ENCODE results near the gene RBMS3. TPM values are rescaled to one million over a fixed set of nuclear protein-coding genes. Genes with fewer than 3 reads are reported as not detected.

The RBMS3 gene
- total and polyA plus RNA-seq, 2 experiments from 2014 or later: 3.2 to 7.4 TPM

DNA sequence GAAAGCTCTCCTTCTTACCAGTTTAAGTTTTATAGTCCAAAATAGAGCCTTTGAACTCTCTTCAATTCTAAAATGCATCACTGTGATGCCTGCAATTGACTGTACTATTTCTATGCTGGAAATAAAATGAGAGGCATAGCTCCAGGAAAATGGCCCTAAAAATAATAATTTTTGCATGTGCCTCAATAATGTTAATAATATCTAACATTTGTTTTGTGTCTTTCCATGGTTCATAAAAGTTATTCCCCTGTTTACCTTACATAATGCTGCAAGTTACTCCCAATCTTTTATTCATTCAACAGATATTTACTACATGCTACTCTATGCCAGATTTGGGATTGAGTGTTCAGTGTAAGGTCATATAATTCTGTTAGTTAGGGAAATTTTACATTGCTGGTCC lies 574.0 kb downstream of the RBMS3 start:
- Mint-ChIP-seq H3K4me3 (no peak overlapping the region), H3K4me1 (peaks cover 11% of the 10 kb centered on the region), H3K36me3 (ENCODE audit: low read depth) (peaks cover 10% of the 10 kb centered on the region; the same call in 1 of the 3 replicates), H3K27me3 (ENCODE audit: insufficient read depth, low read depth, poor library complexity) (peaks cover 3% of the 10 kb centered on the region), H3K27ac (no peak overlapping the region), H3K9me3 (peaks cover 18% of the 10 kb centered on the region; the same call in 2 of the 3 replicates)
- no peaks in the 10 kb centered on the region for H3K27me3 ChIP-seq (ENCODE audit: insufficient read depth)
- H3K9me2 ChIP-seq (ENCODE audit: insufficient read depth): peaks cover 5% of the 10 kb centered on the region; the same call in 1 of the 2 replicates
- TF ChIP-seq EZH2phosphoT487 (IDR thresholded peaks at IDR 0.05; ENCODE audit: unreplicated experiment) (no peak), STAT1 (IDR thresholded peaks at IDR 0.05; ENCODE audit: unreplicated experiment) (no peak), CREB1 (CRISPR knock-in tag; IDR thresholded peaks at IDR 0.05; ENCODE audit: low read depth) (no peak), JUNB (IDR thresholded peaks at IDR 0.05; ENCODE audit: unreplicated experiment) (no peak), POLR2AphosphoS5 (IDR thresholded peaks at IDR 0.05; ENCODE audit: low read depth) (no peak), ZNF331 (CRISPR knock-in tag; IDR thresholded peaks at IDR 0.05; ENCODE audit: low read depth) (no peak), EZH2 (IDR thresholded peaks at IDR 0.05; ENCODE audit: low read depth, unreplicated experiment) (no peak), NANOG (IDR thresholded peaks at IDR 0.05; ENCODE audit: borderline replicate concordance) (no peak), ZNF114 (CRISPR knock-in tag; IDR thresholded peaks at IDR 0.05) (no peak)
- TF ChIP-seq, protein P1, sequence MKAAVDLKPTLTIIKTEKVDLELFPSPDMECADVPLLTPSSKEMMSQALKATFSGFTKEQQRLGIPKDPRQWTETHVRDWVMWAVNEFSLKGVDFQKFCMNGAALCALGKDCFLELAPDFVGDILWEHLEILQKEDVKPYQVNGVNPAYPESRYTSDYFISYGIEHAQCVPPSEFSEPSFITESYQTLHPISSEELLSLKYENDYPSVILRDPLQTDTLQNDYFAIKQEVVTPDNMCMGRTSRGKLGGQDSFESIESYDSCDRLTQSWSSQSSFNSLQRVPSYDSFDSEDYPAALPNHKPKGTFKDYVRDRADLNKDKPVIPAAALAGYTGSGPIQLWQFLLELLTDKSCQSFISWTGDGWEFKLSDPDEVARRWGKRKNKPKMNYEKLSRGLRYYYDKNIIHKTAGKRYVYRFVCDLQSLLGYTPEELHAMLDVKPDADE (IDR thresholded peaks at IDR 0.05): no peak
- TF ChIP-seq, protein P2, sequence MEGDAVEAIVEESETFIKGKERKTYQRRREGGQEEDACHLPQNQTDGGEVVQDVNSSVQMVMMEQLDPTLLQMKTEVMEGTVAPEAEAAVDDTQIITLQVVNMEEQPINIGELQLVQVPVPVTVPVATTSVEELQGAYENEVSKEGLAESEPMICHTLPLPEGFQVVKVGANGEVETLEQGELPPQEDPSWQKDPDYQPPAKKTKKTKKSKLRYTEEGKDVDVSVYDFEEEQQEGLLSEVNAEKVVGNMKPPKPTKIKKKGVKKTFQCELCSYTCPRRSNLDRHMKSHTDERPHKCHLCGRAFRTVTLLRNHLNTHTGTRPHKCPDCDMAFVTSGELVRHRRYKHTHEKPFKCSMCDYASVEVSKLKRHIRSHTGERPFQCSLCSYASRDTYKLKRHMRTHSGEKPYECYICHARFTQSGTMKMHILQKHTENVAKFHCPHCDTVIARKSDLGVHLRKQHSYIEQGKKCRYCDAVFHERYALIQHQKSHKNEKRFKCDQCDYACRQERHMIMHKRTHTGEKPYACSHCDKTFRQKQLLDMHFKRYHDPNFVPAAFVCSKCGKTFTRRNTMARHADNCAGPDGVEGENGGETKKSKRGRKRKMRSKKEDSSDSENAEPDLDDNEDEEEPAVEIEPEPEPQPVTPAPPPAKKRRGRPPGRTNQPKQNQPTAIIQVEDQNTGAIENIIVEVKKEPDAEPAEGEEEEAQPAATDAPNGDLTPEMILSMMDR (conservative IDR thresholded peaks at IDR 0.05; ENCODE audit: low read depth in 2 of 2): no peak
- TF ChIP-seq, protein P3, sequence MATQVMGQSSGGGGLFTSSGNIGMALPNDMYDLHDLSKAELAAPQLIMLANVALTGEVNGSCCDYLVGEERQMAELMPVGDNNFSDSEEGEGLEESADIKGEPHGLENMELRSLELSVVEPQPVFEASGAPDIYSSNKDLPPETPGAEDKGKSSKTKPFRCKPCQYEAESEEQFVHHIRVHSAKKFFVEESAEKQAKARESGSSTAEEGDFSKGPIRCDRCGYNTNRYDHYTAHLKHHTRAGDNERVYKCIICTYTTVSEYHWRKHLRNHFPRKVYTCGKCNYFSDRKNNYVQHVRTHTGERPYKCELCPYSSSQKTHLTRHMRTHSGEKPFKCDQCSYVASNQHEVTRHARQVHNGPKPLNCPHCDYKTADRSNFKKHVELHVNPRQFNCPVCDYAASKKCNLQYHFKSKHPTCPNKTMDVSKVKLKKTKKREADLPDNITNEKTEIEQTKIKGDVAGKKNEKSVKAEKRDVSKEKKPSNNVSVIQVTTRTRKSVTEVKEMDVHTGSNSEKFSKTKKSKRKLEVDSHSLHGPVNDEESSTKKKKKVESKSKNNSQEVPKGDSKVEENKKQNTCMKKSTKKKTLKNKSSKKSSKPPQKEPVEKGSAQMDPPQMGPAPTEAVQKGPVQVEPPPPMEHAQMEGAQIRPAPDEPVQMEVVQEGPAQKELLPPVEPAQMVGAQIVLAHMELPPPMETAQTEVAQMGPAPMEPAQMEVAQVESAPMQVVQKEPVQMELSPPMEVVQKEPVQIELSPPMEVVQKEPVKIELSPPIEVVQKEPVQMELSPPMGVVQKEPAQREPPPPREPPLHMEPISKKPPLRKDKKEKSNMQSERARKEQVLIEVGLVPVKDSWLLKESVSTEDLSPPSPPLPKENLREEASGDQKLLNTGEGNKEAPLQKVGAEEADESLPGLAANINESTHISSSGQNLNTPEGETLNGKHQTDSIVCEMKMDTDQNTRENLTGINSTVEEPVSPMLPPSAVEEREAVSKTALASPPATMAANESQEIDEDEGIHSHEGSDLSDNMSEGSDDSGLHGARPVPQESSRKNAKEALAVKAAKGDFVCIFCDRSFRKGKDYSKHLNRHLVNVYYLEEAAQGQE (IDR thresholded peaks at IDR 0.05; ENCODE audit: unreplicated experiment): no peak
- TF ChIP-seq, protein P4, sequence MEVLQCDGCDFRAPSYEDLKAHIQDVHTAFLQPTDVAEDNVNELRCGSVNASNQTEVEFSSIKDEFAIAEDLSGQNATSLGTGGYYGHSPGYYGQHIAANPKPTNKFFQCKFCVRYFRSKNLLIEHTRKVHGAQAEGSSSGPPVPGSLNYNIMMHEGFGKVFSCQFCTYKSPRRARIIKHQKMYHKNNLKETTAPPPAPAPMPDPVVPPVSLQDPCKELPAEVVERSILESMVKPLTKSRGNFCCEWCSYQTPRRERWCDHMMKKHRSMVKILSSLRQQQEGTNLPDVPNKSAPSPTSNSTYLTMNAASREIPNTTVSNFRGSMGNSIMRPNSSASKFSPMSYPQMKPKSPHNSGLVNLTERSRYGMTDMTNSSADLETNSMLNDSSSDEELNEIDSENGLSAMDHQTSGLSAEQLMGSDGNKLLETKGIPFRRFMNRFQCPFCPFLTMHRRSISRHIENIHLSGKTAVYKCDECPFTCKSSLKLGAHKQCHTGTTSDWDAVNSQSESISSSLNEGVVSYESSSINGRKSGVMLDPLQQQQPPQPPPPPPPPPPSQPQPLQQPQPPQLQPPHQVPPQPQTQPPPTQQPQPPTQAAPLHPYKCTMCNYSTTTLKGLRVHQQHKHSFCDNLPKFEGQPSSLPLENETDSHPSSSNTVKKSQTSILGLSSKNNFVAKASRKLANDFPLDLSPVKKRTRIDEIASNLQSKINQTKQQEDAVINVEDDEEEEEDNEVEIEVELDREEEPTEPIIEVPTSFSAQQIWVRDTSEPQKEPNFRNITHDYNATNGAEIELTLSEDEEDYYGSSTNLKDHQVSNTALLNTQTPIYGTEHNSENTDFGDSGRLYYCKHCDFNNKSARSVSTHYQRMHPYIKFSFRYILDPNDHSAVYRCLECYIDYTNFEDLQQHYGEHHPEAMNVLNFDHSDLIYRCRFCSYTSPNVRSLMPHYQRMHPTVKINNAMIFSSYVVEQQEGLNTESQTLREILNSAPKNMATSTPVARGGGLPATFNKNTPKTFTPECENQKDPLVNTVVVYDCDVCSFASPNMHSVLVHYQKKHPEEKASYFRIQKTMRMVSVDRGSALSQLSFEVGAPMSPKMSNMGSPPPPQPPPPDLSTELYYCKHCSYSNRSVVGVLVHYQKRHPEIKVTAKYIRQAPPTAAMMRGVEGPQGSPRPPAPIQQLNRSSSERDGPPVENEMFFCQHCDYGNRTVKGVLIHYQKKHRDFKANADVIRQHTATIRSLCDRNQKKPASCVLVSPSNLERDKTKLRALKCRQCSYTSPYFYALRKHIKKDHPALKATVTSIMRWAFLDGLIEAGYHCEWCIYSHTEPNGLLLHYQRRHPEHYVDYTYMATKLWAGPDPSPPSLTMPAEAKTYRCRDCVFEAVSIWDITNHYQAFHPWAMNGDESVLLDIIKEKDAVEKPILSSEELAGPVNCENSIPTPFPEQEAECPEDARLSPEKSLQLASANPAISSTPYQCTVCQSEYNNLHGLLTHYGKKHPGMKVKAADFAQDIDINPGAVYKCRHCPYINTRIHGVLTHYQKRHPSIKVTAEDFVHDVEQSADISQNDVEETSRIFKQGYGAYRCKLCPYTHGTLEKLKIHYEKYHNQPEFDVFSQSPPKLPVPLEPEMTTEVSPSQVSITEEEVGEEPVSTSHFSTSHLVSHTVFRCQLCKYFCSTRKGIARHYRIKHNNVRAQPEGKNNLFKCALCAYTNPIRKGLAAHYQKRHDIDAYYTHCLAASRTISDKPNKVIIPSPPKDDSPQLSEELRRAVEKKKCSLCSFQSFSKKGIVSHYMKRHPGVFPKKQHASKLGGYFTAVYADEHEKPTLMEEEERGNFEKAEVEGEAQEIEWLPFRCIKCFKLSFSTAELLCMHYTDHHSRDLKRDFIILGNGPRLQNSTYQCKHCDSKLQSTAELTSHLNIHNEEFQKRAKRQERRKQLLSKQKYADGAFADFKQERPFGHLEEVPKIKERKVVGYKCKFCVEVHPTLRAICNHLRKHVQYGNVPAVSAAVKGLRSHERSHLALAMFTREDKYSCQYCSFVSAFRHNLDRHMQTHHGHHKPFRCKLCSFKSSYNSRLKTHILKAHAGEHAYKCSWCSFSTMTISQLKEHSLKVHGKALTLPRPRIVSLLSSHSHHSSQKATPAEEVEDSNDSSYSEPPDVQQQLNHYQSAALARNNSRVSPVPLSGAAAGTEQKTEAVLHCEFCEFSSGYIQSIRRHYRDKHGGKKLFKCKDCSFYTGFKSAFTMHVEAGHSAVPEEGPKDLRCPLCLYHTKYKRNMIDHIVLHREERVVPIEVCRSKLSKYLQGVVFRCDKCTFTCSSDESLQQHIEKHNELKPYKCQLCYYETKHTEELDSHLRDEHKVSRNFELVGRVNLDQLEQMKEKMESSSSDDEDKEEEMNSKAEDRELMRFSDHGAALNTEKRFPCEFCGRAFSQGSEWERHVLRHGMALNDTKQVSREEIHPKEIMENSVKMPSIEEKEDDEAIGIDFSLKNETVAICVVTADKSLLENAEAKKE (CRISPR knock-in tag; IDR thresholded peaks at IDR 0.05): no peak
- H2AFZ ChIP-seq: no peak overlapping the region
- DNase-seq (ENCODE audit: low spot score) (no peak), ATAC-seq (no peak)
- no peak overlapping the region for H3K27ac ChIP-seq (ENCODE audit: low read depth)
- no peak overlapping the region for H3K4me2 ChIP-seq
- no peaks in the 10 kb centered on the region for H3F3A ChIP-seq (replicated peaks; ENCODE audit: low read depth)
- H4K20me1 ChIP-seq (replicated peaks; ENCODE audit: insufficient read depth): no peaks in the 10 kb centered on the region
- H3K4me1 ChIP-seq (ENCODE audit: insufficient read depth): peaks cover 2% of the 10 kb centered on the region; the same call in 1 of the 2 replicates
- no peak overlapping the region for H3K4me3 ChIP-seq
- H3K36me3 ChIP-seq (ENCODE audit: insufficient read depth): no peaks in the 10 kb centered on the region
- H3K79me2 ChIP-seq (replicated peaks; ENCODE audit: insufficient read depth): no peaks in the 10 kb centered on the region
